Mesendoderm (in vitro differentiated cells): Measurements from ENCODE around the gene KCNJ5.

ENCODE experiments used
- DNase-seq: peaks from one replicate; pipeline ENCODE4 v3.0.0; 2013
- H2AK5ac ChIP-seq: 2 replicates; pipeline ENCODE4 v1.6.1; 2013; ENCODE audit warnings: low read length, inconsistent platforms
- H2BK120ac ChIP-seq: 2 replicates; pipeline ENCODE4 v1.6.1; 2013; ENCODE audit warnings: low read depth, mild to moderate bottlenecking, low read length, moderate library complexity, mixed read lengths
- H2BK15ac ChIP-seq: replicated peaks from 2 replicates; pipeline ENCODE4 v1.6.1; 2013; ENCODE audit warnings: low read depth, mild to moderate bottlenecking, moderate library complexity
- H2BK5ac ChIP-seq: 2 replicates; pipeline ENCODE4 v1.6.1; 2013; ENCODE audit warnings: low read length, inconsistent platforms
- H3K18ac ChIP-seq: 2 replicates; pipeline ENCODE4 v1.6.1; 2013; ENCODE audit warnings: mild to moderate bottlenecking, low read length, mixed read lengths
- H3K23ac ChIP-seq: one replicate; pipeline ENCODE4 v1.6.1; 2013; ENCODE audit warnings: low read length
- H3K27ac ChIP-seq: 2 replicates; pipeline ENCODE4 v1.5.1; 2013; ENCODE audit warnings: low read depth, mild to moderate bottlenecking, inconsistent platforms, low read length, moderate library complexity
- H3K27me3 ChIP-seq: 2 replicates; pipeline ENCODE4 v1.6.1; 2013; ENCODE audit warnings: low read length, control low read depth, mild to moderate bottlenecking, inconsistent platforms; ENCODE audit not compliant: insufficient read depth, poor library complexity
- H3K36me3 ChIP-seq: 2 replicates; pipeline ENCODE4 v1.6.1; 2013; ENCODE audit warnings: low read length, inconsistent platforms; ENCODE audit not compliant: control insufficient read depth, insufficient read depth
- H3K4ac ChIP-seq: one replicate; pipeline ENCODE4 v1.6.1; 2013; ENCODE audit warnings: low read depth, mild to moderate bottlenecking, low read length, moderate library complexity
- H3K4me1 ChIP-seq: 2 replicates; pipeline ENCODE4 v1.6.1; 2013; ENCODE audit warnings: low read depth, low read length, inconsistent platforms; ENCODE audit not compliant: control insufficient read depth
- H3K4me2 ChIP-seq: 2 replicates; pipeline ENCODE4 v1.6.1; 2013; ENCODE audit warnings: low read length
- H3K4me3 ChIP-seq: 2 replicates; pipeline ENCODE4 v1.5.1; 2013; ENCODE audit warnings: mild to moderate bottlenecking, low read length
- H3K56ac ChIP-seq: one replicate; pipeline ENCODE4 v1.6.1; 2013; ENCODE audit warnings: low read length
- H3K79me1 ChIP-seq: 2 replicates; pipeline ENCODE4 v1.6.1; 2013; ENCODE audit warnings: low read length, inconsistent platforms
- H3K79me2 ChIP-seq: 2 replicates; pipeline ENCODE4 v1.6.1; 2013; ENCODE audit warnings: mild to moderate bottlenecking, low read length; ENCODE audit not compliant: control insufficient read depth, insufficient read depth
- H3K9ac ChIP-seq: 2 replicates; pipeline ENCODE4 v1.6.1; 2013; ENCODE audit warnings: low read length, inconsistent platforms
- H4K5ac ChIP-seq: one replicate; pipeline ENCODE4 v1.6.1; 2013; ENCODE audit warnings: low read length
- H4K8ac ChIP-seq: one replicate; pipeline ENCODE4 v1.6.1; 2013; ENCODE audit warnings: low read depth, mild to moderate bottlenecking, control low read depth, low read length, moderate library complexity
- WGBS: extraction: QIAGEN DNeasy Blood & Tissue Kit; methylation state at CpG from one replicate; pipeline ENCODE4 v1.1.7; 2013; ENCODE audit warnings: low lambda C conversion rate, missing lambda C conversion rate; ENCODE audit not compliant: insufficient coverage; ENCODE audit errors: extremely low coverage; 5-methylcytosine and 5-hydroxymethylcytosine counted together

KCNJ5 gene

DNA sequence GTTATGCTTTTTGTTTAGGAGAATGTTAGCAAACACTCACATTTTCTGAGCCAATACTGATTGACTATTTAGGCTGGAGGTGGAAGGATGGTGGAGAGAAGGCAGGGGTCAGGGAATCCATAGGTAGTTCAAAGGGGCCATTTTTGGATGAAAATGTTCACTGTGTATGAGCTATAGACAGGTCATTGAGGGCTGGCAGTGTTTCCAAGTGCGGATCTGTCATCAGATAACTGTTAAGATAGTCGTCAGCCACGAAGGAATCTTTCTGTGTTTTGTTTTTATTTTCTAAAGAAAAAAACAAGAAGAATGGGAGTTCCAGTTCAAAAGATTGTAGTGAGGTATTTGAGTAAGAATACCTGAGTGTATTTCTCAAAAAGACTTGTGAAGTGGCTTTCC lies 3.1 kb downstream of the KCNJ5 start:
- Histone ChIP-seq H2BK15ac (no peak overlapping the region), H3K23ac (no peak overlapping the region), H4K5ac (no peak overlapping the region), H3K79me1 (no peaks in the 10 kb centered on the region), H3K18ac (no peak overlapping the region), H2BK120ac (no peak overlapping the region), H3K56ac (no peak overlapping the region), H3K9ac (no peak overlapping the region), H3K4me3 (no peak overlapping the region), H2AK5ac (no peak overlapping the region), H3K79me2 (no peaks in the 10 kb centered on the region), H2BK5ac (no peak overlapping the region), H3K4me2 (no peak overlapping the region), H3K36me3 (no peaks in the 10 kb centered on the region), H3K27me3 (peaks cover 16% of the 10 kb centered on the region), H3K27ac (no peak overlapping the region), H3K4me1 (peaks cover 2% of the 10 kb centered on the region), H3K4ac (no peak overlapping the region), H4K8ac (no peak overlapping the region)
- DNase-seq = no peak
- WGBS = no CpG with 5 or more reads among the region's 3 CpGs

GRCh38 chr11:128894685-128895084 lies 3.5 kb downstream of the KCNJ5 start:
- Histone ChIP-seq H3K27me3 (peaks cover 15% of the 10 kb centered on the region), H3K9ac (no peak overlapping the region), H4K8ac (no peak overlapping the region), H3K79me2 (no peaks in the 10 kb centered on the region), H3K4me2 (no peak overlapping the region), H3K56ac (no peak overlapping the region), H2BK15ac (no peak overlapping the region), H3K4ac (no peak overlapping the region), H3K23ac (no peak overlapping the region), H3K36me3 (no peaks in the 10 kb centered on the region), H3K27ac (no peak overlapping the region), H2BK120ac (no peak overlapping the region), H3K18ac (no peak overlapping the region), H3K4me3 (no peak overlapping the region), H2BK5ac (no peak overlapping the region), H3K4me1 (peaks cover 2% of the 10 kb centered on the region), H4K5ac (no peak overlapping the region), H2AK5ac (no peak overlapping the region), H3K79me1 (no peaks in the 10 kb centered on the region)
- WGBS = no CpG with 5 or more reads among the region's 6 CpGs
- no peak for DNase-seq

- no peak overlapping the region for H3K4me2 ChIP-seq
- H3K56ac ChIP-seq = no peak overlapping the region
- H3K36me3 ChIP-seq = no peaks in the 10 kb centered on the region
- H2BK15ac ChIP-seq = no peak overlapping the region
- H3K27ac ChIP-seq = no peak overlapping the region
- no peak overlapping the region for H2AK5ac ChIP-seq
- no peak overlapping the region for H3K4me3 ChIP-seq
- H3K23ac ChIP-seq = no peak overlapping the region
- H4K8ac ChIP-seq = no peak overlapping the region
- no peak overlapping the region for H3K18ac ChIP-seq
- no peaks in the 10 kb centered on the region for H3K79me2 ChIP-seq
- no peak overlapping the region for H3K9ac ChIP-seq
- DNase-seq = no peak
- no peak overlapping the region for H2BK5ac ChIP-seq
- no peak overlapping the region for H4K5ac ChIP-seq
- no peak overlapping the region for H2BK120ac ChIP-seq
- H3K27me3 ChIP-seq = peaks cover 17% of the 10 kb centered on the region
- WGBS = no CpG with 5 or more reads among the region's 9 CpGs
- no peaks in the 10 kb centered on the region for H3K79me1 ChIP-seq
- H3K4ac ChIP-seq = no peak overlapping the region
- H3K4me1 ChIP-seq = peaks cover 2% of the 10 kb centered on the region
Observed at GRCh38 chr11:128895526-128895925, 4.4 kb downstream of the KCNJ5 start.

DNA sequence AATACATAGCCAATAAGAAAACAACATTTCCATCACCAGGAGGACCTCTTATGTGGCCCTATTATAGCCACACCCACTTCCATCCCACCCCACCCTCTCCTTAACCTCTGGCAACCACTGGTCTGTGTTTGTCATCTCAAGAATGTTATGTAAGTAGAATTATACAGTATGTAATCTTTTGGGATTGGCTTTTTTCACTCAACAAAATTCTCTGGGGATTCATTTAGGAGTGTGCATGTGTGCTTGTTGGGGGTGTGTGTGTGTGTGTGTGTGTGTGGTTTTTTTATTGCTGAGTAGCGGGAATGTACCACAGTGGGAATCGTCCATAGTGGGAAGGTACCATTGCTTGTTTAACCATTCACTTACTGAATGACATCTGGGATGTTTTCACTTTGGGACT lies 5.2 kb downstream of the KCNJ5 start:
- Histone ChIP-seq H3K18ac (no peak overlapping the region), H2BK120ac (no peak overlapping the region), H3K27me3 (peaks cover 21% of the 10 kb centered on the region), H3K36me3 (no peaks in the 10 kb centered on the region), H2BK15ac (no peak overlapping the region), H3K4ac (no peak overlapping the region), H3K27ac (no peak overlapping the region), H2BK5ac (no peak overlapping the region), H3K4me3 (no peak overlapping the region), H4K5ac (no peak overlapping the region), H3K79me1 (no peaks in the 10 kb centered on the region), H3K56ac (no peak overlapping the region), H4K8ac (no peak overlapping the region), H3K4me2 (no peak overlapping the region), H3K4me1 (peaks cover 2% of the 10 kb centered on the region), H3K9ac (no peak overlapping the region), H2AK5ac (no peak overlapping the region), H3K23ac (no peak overlapping the region), H3K79me2 (no peaks in the 10 kb centered on the region)
- WGBS = no CpG with 5 or more reads among the region's 2 CpGs
- DNase-seq = no peak

GRCh38 chr11:128897826-128898225 lies 6.7 kb downstream of the KCNJ5 start:
- H3K56ac ChIP-seq = no peak overlapping the region
- DNase-seq = no peak
- no peak overlapping the region for H3K23ac ChIP-seq
- WGBS = no CpG with 5 or more reads among the region's 1 CpG
- H2BK120ac ChIP-seq = no peak overlapping the region
- no peak overlapping the region for H3K4me3 ChIP-seq
- H3K4ac ChIP-seq = no peak overlapping the region
- peaks cover 8% of the 10 kb centered on the region for H3K4me1 ChIP-seq
- no peaks in the 10 kb centered on the region for H3K36me3 ChIP-seq
- no peak overlapping the region for H3K9ac ChIP-seq
- H3K79me1 ChIP-seq = no peaks in the 10 kb centered on the region
- H2BK5ac ChIP-seq = no peak overlapping the region
- no peak overlapping the region for H4K8ac ChIP-seq
- H4K5ac ChIP-seq = no peak overlapping the region
- no peak overlapping the region for H3K27ac ChIP-seq
- H2BK15ac ChIP-seq = no peak overlapping the region
- no peak overlapping the region for H2AK5ac ChIP-seq
- H3K27me3 ChIP-seq = peaks cover 29% of the 10 kb centered on the region
- H3K18ac ChIP-seq = no peak overlapping the region
- H3K79me2 ChIP-seq = no peaks in the 10 kb centered on the region
- no peak overlapping the region for H3K4me2 ChIP-seq

DNA sequence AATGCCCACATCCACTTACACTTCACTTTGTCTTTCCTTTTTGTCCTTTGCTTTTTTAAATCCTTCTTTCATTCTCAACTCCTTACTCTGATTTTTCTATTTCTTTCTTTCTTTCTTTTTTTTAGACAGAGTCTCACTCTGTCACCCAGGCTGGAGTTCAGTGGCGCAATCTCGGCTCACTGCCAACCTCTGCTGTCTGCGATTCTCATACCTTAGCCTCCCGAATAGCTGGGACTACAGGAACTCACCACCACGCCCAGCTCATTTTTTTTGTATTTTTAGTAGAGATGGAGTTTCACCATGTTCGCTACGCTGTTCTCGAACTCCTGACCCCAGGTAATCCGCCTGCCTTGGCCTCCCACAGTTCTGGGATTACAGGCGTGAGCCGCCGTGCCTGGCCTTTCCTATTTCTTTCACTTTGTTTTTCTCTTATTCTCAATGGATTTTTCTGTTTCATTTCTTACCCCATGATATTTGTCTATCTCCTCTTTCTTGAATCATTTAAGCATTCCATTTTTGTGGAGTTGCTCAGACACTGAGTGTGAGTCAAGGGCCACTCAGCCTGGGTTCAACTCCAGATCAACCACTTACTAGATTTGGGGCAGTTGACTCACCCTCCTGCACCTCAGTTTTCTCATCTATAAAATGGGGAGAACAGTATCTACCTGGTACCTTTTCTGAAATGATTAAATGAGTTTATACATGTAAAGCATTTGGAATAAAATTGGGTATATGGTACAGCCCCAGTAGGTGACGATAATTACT lies 7.6 kb downstream of the KCNJ5 start:
- peaks cover 29% of the 10 kb centered on the region for H3K27me3 ChIP-seq
- no peak overlapping the region for H2BK5ac ChIP-seq
- no peak overlapping the region for H3K4me2 ChIP-seq
- H3K79me1 ChIP-seq = no peaks in the 10 kb centered on the region
- H4K5ac ChIP-seq = no peak overlapping the region
- H2AK5ac ChIP-seq = no peak overlapping the region
- H3K56ac ChIP-seq = no peak overlapping the region
- no peak overlapping the region for H3K27ac ChIP-seq
- H3K9ac ChIP-seq = no peak overlapping the region
- no peak for DNase-seq
- no peaks in the 10 kb centered on the region for H3K79me2 ChIP-seq
- WGBS = no CpG with 5 or more reads among the region's 13 CpGs
- H3K4me3 ChIP-seq = no peak overlapping the region
- H2BK120ac ChIP-seq = no peak overlapping the region
- no peak overlapping the region for H4K8ac ChIP-seq
- H3K4me1 ChIP-seq = peaks cover 12% of the 10 kb centered on the region
- H2BK15ac ChIP-seq = no peak overlapping the region
- no peak overlapping the region for H3K18ac ChIP-seq
- no peak overlapping the region for H3K4ac ChIP-seq
- no peaks in the 10 kb centered on the region for H3K36me3 ChIP-seq
- H3K23ac ChIP-seq = no peak overlapping the region
